Measurements from ENCODE around the gene NELFCD. TPM values are rescaled to one million over a fixed set of nuclear protein-coding genes. Genes with fewer than 3 reads are reported as not detected.
A peak's percentile ranks its signal among the peaks of the same experiment; 100 is the strongest.
"Not testable (repeated sequence)": the region's sequence is repeated elsewhere in the genome, so short reads cannot be mapped to it uniquely, and the experiment has no call there.

Gene NELFCD
- total RNA-seq, 1 donor from 2014 or later = 107 TPM

GRCh38 chr20:59024111-59024530 lies 43.1 kb downstream of the NELFCD start:
- DNase-seq (ENCODE audit: low read depth) = no peak

- no peak for DNase-seq (ENCODE audit: low read depth)
Measured at GRCh38 chr20:59025086-59025485, 44.0 kb downstream of the NELFCD start.

GRCh38 chr20:59025511-59025910 lies 44.5 kb downstream of the NELFCD start:
- no peak for DNase-seq (ENCODE audit: low read depth)

- DNase-seq (ENCODE audit: low read depth) = no peak
Measured at GRCh38 chr20:59026904-59027740, 46.1 kb downstream of the NELFCD start.

- peak; percentile 38 for DNase-seq (ENCODE audit: low read depth)
Measured at GRCh38 chr20:59027741-59028320, 46.8 kb downstream of the NELFCD start.

GRCh38 chr20:59028812-59029211 lies 47.8 kb downstream of the NELFCD start:
- DNase-seq (ENCODE audit: low read depth) = peak; percentile 37

- DNase-seq (ENCODE audit: low read depth) = no peak
Measured at GRCh38 chr20:59030911-59031563, 50.0 kb downstream of the NELFCD start.

- no peak for DNase-seq (ENCODE audit: low read depth)
Measured at GRCh38 chr20:59031564-59032022, 50.5 kb downstream of the NELFCD start.

- DNase-seq (ENCODE audit: low read depth) = peak; percentile 77
Measured at GRCh38 chr20:59032023-59032712, 51.1 kb downstream of the NELFCD start, which contains the start of gene ATP5F1E. Gene ATP5F1E, minus strand, starts transcription at chr20:59032335. Its CDS starts 84 bp downstream, at chr20:59032251.

- DNase-seq (ENCODE audit: low read depth) = no peak
Measured at GRCh38 chr20:59032713-59033059, 51.6 kb downstream of the NELFCD start.

- DNase-seq (ENCODE audit: low read depth) = no peak
Measured at GRCh38 chr20:59033093-59033492, 52.0 kb downstream of the NELFCD start.

- no peak for DNase-seq (ENCODE audit: low read depth)
Measured at GRCh38 chr20:59033616-59034165, 52.6 kb downstream of the NELFCD start.

- DNase-seq (ENCODE audit: low read depth) = no peak
Measured at GRCh38 chr20:59035381-59035780, 54.3 kb downstream of the NELFCD start.

GRCh38 chr20:59037386-59037785 lies 56.3 kb downstream of the NELFCD start:
- no peak for DNase-seq (ENCODE audit: low read depth)

- no peak for DNase-seq (ENCODE audit: low read depth)
Measured at GRCh38 chr20:59039233-59039632, 58.2 kb downstream of the NELFCD start.

- no peak for DNase-seq (ENCODE audit: low read depth)
Measured at GRCh38 chr20:59040667-59041066, 59.6 kb downstream of the NELFCD start.

- not testable (repeated sequence) for DNase-seq (ENCODE audit: low read depth)
Measured at GRCh38 chr20:59041487-59041886, 60.4 kb downstream of the NELFCD start.

GRCh38 chr20:59042151-59042795 lies 61.2 kb downstream of the NELFCD start, which contains the start of gene PRELID3B:
Gene PRELID3B, minus strand, starts transcription at chr20:59042786. Its CDS starts 56 bp downstream, at chr20:59042730.
- no peak for DNase-seq (ENCODE audit: low read depth)

GRCh38 chr20:59042796-59043631 lies 62.0 kb downstream of the NELFCD start:
- DNase-seq (ENCODE audit: low read depth) = peak; percentile 64

- no peak for DNase-seq (ENCODE audit: low read depth)
Measured at GRCh38 chr20:59043698-59044097, 62.6 kb downstream of the NELFCD start.

All from renal cortical epithelial cell (primary cell).